Activated naive CD4-positive, alpha-beta T cell (primary cell): ENCODE data around the gene CMTM5.
"Not testable (repeated sequence)": the region's sequence is repeated elsewhere in the genome, so short reads cannot be mapped to it uniquely, and the experiment has no call there.

Source experiments
- DNase-seq, 4 experiments: peaks; one replicate each; lab custom pipeline; 2025; lab: John Stamatoyannopoulos, UW

CMTM5 gene

GRCh38 chr14:23414906-23415820 lies 38.3 kb downstream of the CMTM5 start:
- DNase-seq, result no peak

- DNase-seq, result no peak
Observed at GRCh38 chr14:23415821-23416778, 39.3 kb downstream of the CMTM5 start.

DNA sequence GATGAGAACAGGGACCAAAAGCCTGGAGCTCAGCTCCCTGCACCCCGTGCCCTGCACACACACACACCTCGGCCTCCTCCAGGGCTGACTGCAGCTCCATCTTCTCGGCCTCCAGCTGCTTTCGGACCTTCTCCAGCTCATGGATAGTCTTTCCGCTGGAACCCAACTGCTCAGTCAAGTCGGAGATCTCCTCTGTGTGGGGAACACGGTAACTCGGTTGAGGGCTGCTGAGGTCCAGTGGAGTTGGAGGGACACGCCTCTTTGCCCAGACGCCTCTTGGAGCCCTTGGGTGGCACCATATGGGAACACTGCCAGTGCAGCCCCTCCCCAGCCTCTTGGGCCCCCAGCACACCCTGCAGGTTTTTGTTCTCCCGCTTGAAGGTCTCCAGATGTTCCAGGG lies 40.0 kb downstream of the CMTM5 start:
- DNase-seq, result no peak

DNA sequence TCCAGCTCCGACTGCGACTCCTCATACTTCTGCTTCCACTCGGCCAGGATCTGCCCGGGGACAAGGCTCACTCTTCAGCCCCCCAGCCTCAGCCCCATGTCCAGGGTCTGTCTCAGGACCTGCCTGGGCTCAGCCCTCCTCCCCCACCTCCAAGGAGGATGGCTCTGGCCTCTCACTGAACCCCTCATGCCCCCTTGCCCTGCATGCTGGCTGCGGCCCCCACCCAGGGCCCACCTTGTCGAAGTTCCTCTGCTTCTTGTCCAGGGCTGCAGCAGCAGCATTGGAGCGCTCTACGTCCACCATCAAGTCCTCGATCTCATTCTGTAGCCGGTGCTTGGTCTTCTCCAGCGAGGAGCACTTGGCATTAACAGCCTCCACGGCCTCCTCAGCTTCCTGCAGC lies 40.4 kb downstream of the CMTM5 start:
- not testable (repeated sequence) for DNase-seq

DNA sequence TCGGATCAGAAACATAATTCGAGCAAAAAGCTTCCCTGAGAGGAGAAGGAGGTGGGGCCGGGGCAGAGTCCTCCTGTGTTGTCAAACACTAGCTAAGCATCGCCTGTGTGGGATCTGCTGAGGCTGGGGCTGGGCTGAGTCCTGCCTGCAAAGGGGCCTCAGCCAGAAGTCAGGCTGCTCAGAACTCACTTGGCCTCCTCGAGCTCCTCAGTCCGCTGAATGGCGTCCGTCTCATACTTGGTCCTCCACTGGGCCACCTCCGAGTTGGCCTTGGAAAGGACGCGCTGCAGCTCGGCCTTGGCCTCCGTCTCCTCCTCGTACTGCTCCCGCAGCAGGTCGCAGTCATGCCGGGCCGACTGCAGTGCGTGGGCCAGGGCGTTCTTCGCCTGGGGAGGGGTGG lies 41.2 kb downstream of the CMTM5 start:
- DNase-seq, result no peak

GRCh38 chr14:23419646-23420045 lies 42.8 kb downstream of the CMTM5 start:
- DNase-seq, result not testable (repeated sequence)

DNA sequence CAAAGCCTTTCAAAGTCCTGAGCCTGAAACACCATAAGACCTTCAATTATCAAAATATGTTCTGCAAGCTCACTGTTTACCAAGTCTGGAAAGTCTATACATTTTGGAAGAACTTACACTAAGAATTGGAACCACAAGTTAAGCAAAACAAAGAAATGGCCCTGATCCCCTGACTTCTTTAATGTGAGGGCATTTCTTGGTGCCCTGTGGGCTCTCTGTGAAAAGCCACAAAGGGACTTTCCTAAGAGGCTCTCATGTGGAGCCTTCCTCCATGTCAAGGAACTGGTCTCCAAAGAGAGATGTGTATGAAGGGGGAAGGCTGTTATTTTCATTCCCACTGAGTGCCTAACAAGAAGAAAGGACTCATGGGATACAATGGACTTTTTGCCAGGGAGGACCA lies 44.7 kb downstream of the CMTM5 start:
- no peak for DNase-seq

DNA sequence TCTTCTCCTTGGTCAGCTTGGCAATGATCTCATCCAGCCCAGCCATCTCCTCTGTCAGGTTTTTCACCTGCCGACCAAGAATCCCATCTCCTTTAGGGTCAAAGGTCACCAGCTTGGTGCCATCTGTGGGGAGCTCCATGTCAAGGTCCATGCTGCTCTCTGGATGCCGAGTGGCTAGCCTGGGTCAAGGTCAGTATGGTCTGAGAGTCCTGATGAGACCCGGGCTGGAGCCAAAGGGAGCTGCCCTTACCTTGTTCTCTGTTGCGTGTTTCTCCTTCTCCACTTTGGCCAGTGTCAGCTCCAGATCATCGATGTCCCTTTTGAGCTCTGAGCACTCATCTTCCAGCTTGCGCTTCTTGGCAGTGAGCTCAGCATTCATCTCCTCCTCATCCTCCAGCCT lies 46.8 kb downstream of the CMTM5 start:
- no peak for DNase-seq

DNA sequence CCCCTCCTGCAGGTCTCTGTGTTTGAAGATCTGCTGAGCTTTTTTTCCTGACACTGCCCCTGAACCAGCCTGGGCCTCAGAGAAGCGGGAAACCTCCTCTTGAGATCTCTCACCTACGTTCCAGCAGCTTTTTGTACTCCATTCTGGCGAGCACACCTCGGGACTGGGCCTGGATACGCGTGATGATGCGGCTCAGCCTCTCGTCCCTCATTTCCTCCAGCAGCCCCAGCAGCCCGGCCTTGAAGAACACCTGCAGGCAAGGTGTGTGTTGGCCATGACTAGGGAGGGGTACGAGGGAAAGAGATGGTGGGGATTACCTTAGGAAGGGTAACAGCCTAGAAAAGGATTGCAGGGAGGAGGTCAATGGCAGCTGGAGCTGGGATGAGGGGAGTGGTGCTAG lies 48.3 kb downstream of the CMTM5 start:
- DNase-seq, result no peak

GRCh38 chr14:23425798-23426197 lies 49.0 kb downstream of the CMTM5 start:
- DNase-seq, result not testable (repeated sequence)

DNA sequence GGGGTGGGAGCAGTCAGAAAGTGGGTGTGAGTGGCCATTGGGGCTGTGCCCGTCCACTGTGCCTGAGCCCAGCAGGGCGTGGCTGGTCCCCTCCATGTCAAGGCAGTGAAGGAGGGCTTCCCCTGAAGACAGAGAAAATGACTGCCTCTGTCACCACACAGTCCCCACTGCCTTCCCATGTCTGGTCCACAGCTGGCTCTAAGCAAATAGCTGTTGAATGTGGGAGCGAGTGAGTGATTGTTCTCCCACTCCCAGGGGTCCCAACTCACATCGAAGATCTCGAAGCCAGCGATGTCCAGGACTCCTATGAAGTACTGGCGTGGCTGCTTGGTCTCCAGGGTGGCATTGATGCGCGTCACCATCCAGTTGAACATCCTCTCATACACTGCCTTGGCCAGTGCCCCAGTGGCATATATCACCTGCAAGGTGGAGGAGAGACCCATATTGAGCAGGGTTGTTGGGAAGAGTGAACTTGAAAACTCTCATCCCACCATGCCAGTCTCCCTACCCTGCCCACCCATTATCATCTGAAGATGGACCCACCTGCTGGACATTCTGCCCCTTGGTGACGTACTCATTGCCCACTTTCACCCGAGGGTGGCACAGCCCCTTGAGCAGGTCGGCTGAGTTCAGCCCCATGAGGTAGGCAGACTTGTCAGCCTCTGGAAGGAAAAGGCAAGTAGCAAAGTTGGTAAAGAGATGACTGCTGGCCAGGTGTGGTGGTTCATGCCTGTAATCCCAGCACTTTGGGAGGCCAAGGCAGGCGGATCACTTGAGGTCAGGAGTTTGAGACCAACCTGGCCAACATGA lies 52.0 kb downstream of the CMTM5 start:
- DNase-seq, result no peak
